Smooth muscle cell of the coronary artery (primary cell): ENCODE data around the gene MTHFD2L. TPM values are rescaled to one million over a fixed set of nuclear protein-coding genes. Genes with fewer than 3 reads are reported as not detected.

Experiments used
- total RNA-seq: library from RNA; depleted of rRNA; stranded (reverse); fragments of >200 nt; gene quantifications from 2 replicates; pipeline ENCODE4 v1.2.3, GENCODE V29; 2014; ENCODE audit warnings: low replicate concordance

Gene MTHFD2L
- 10.1 and 10.6 TPM in 2 replicates for total RNA-seq

GRCh38 chr4:74157561-74158465 is at the start of gene MTHFD2L:
TSS of gene MTHFD2L (plus strand) at chr4:74158118. CDS start at chr4:74158139, 21 bp downstream.

GRCh38 chr4:74308215-74308614 is 150.3 kb downstream of the MTHFD2L start, which contains the start of gene EPGN:
TSS of gene EPGN (plus strand) at chr4:74308470. CDS start at chr4:74308534, 64 bp downstream.

Other genes with a start within 250 kb of the MTHFD2L start
- 0.15 TPM in 1 of 2 replicates, not detected in the other for gene PF4, start 176.1 kb upstream of the MTHFD2L start, total RNA-seq
- not detected in 2 replicates for gene PPBP, start 169.9 kb upstream of the MTHFD2L start, total RNA-seq
- gene CXCL5, start 159.4 kb upstream of the MTHFD2L start, total RNA-seq: 0.08 TPM in 1 of 2 replicates, not detected in the other
- 0.47 and 0.68 TPM in 2 replicates for gene CXCL3, start 119.4 kb upstream of the MTHFD2L start, total RNA-seq
- 1.1 and 1.3 TPM in 2 replicates for gene CXCL2, start 58.9 kb upstream of the MTHFD2L start, total RNA-seq
- 0.68 TPM in 1 of 2 replicates, not detected in the other for gene EPGN, start 150.4 kb downstream of the MTHFD2L start, total RNA-seq
- gene EREG, start 207.0 kb downstream of the MTHFD2L start, total RNA-seq: under 0.01 TPM in 1 of 2 replicates, not detected in the other